Trophoblast cell (in vitro differentiated cells and primary cell): ENCODE results near the gene CACNA1I.

ENCODE experiments used
- DNase-seq, 2 donors: peaks; one replicate each; pipeline ENCODE4 v3.0.0-alpha.2; 2016
- H2AFZ ChIP-seq: 2 replicates; pipeline ENCODE4 v1.6.1; 2013; ENCODE audit warnings: low read length, moderate library complexity, mild to moderate bottlenecking; ENCODE audit not compliant: insufficient read depth, poor library complexity
- H2AK5ac ChIP-seq: 2 replicates; pipeline ENCODE4 v1.6.1; 2013; ENCODE audit warnings: mild to moderate bottlenecking, low read length
- H2BK120ac ChIP-seq: 2 replicates; pipeline ENCODE4 v1.6.1; 2013; ENCODE audit warnings: low read length, mild to moderate bottlenecking, moderate library complexity; ENCODE audit not compliant: insufficient read depth, poor library complexity
- H2BK12ac ChIP-seq: 2 replicates; pipeline ENCODE4 v1.6.1; 2013; ENCODE audit warnings: mild to moderate bottlenecking, low read length, moderate library complexity
- H2BK5ac ChIP-seq: 2 replicates; pipeline ENCODE4 v1.6.1; 2013; ENCODE audit warnings: low read length, low read depth, moderate library complexity, mild to moderate bottlenecking; ENCODE audit not compliant: poor library complexity
- H3K14ac ChIP-seq: 2 replicates; pipeline ENCODE4 v1.6.1; 2013; ENCODE audit warnings: mild to moderate bottlenecking, low read length
- H3K18ac ChIP-seq: 2 replicates; pipeline ENCODE4 v1.6.1; 2013; ENCODE audit warnings: mild to moderate bottlenecking, low read length
- H3K23ac ChIP-seq: 2 replicates; pipeline ENCODE4 v1.6.1; 2013; ENCODE audit warnings: low read length
- H3K27ac ChIP-seq: 2 replicates; pipeline ENCODE4 v1.5.1; 2013; ENCODE audit warnings: low read depth, mild to moderate bottlenecking, inconsistent platforms, low read length, moderate library complexity
- H3K27me3 ChIP-seq: 2 replicates; pipeline ENCODE4 v1.6.1; 2013; ENCODE audit warnings: inconsistent platforms, mild to moderate bottlenecking, low read length, moderate library complexity; ENCODE audit not compliant: insufficient read depth
- H3K36me3 ChIP-seq, 2 experiments: 1 replicate in 1 of 2; 2 replicates in 1 of 2; pipeline ENCODE4 v1.6.1; 2013; ENCODE audit warnings: low read length in 2 of 2, mild to moderate bottlenecking in 2 of 2, moderate library complexity in 1 of 2; ENCODE audit not compliant: insufficient read depth in 2 of 2, control insufficient read depth in 1 of 2
- H3K4ac ChIP-seq: 2 replicates; pipeline ENCODE4 v1.6.1; 2013; ENCODE audit warnings: low read depth, mild to moderate bottlenecking, low read length, moderate library complexity
- H3K4me1 ChIP-seq, 2 experiments: 1 replicate in 1 of 2; 2 replicates in 1 of 2; pipeline ENCODE4 v1.6.1; 2013; ENCODE audit warnings: low read length in 2 of 2, mild to moderate bottlenecking in 2 of 2, moderate library complexity in 1 of 2; ENCODE audit not compliant: insufficient read depth in 2 of 2, control insufficient read depth in 1 of 2
- H3K4me2 ChIP-seq: 2 replicates; pipeline ENCODE4 v1.6.1; 2013; ENCODE audit warnings: inconsistent platforms, mild to moderate bottlenecking, low read length, moderate library complexity
- H3K4me3 ChIP-seq: 2 replicates; pipeline ENCODE4 v1.5.1; 2013; ENCODE audit warnings: mild to moderate bottlenecking, low read depth, low read length, inconsistent platforms
- H3K79me1 ChIP-seq: one replicate; pipeline ENCODE4 v1.6.1; 2013; ENCODE audit warnings: low read length
- H3K79me2 ChIP-seq: 2 replicates; pipeline ENCODE4 v1.6.1; 2013; ENCODE audit warnings: low read length, mild to moderate bottlenecking; ENCODE audit not compliant: control insufficient read depth, insufficient read depth, poor library complexity
- H3K9ac ChIP-seq: 2 replicates; pipeline ENCODE4 v1.6.1; 2013; ENCODE audit warnings: mild to moderate bottlenecking, low read length
- H3K9me3 ChIP-seq: 2 replicates; pipeline ENCODE4 v1.6.1; 2013; ENCODE audit warnings: low read depth, mild to moderate bottlenecking, control low read depth, inconsistent platforms, low read length; ENCODE audit not compliant: insufficient read depth
- H4K12ac ChIP-seq: 2 replicates; pipeline ENCODE4 v1.6.1; 2013; ENCODE audit warnings: low read depth, mild to moderate bottlenecking, low read length, moderate library complexity
- H4K8ac ChIP-seq: 2 replicates; pipeline ENCODE4 v1.6.1; 2013; ENCODE audit warnings: low read depth, mild to moderate bottlenecking, low read length, moderate library complexity
- H4K91ac ChIP-seq: one replicate; pipeline ENCODE4 v1.6.1; 2013; ENCODE audit warnings: low read depth, mild to moderate bottlenecking, low read length, moderate library complexity
- WGBS: extraction: QIAGEN DNeasy Blood & Tissue Kit; methylation state at CpG from one replicate; pipeline ENCODE4 v1.1.7; 2013; ENCODE audit warnings: missing lambda C conversion rate; ENCODE audit not compliant: insufficient read length, insufficient coverage; ENCODE audit errors: extremely low coverage; 5-methylcytosine and 5-hydroxymethylcytosine counted together

Gene CACNA1I

DNA sequence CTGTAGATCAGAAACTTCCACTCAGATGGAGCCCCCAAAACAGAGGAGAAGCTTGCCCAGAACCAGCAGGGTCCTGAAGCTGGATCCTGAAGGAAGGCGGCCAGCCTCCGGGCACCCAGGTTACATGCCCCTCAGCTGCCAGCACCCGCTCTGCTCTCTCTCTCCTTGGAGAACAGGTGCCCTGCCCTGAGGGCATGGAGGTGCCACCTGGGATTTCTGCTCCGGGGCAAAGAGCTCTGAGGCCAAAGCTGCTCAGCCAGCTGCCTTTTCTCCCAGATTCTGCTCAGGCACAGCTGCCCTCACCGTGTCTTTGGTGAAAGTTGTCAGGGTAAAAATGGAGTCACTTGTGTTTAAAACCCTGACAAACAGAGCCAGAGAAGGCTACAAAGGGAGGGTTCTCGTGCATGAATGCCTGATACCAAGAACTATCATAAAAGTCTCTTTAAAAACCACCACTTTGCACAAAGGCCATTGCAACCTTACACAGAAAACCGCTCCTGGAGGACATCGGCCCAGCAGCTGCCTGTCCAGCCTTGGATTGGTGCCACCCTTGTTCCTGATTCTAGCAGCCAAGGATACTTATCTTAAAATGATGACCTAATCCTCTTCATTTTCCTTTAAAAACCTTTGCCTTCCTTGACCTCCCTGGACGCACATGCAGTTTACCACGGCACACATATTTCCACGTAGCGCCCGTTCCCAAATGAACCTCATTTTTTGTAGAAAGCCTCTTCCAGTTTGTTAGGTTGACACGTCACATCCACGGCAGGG, 140.0 kb downstream of the CACNA1I start:
- H3K4me3 ChIP-seq: no peak overlapping the region
- no peak overlapping the region for H2BK5ac ChIP-seq
- H3K23ac ChIP-seq: no peak overlapping the region
- H3K27ac ChIP-seq: no peak overlapping the region
- H4K91ac ChIP-seq: no peak overlapping the region
- H3K14ac ChIP-seq: no peak overlapping the region
- no peaks in the 10 kb centered on the region for H3K27me3 ChIP-seq
- no peak overlapping the region for H3K18ac ChIP-seq
- no peak overlapping the region for H3K4ac ChIP-seq
- no peak overlapping the region for H2AFZ ChIP-seq
- H3K4me2 ChIP-seq: no peak overlapping the region
- H3K9ac ChIP-seq: no peak overlapping the region
- no peak overlapping the region for H2BK120ac ChIP-seq
- no peak overlapping the region for H4K12ac ChIP-seq
- no peak overlapping the region for H4K8ac ChIP-seq
- no peaks in the 10 kb centered on the region for H3K36me3 ChIP-seq
- H2BK12ac ChIP-seq: no peak overlapping the region
- H3K79me2 ChIP-seq: no peaks in the 10 kb centered on the region
- H3K9me3 ChIP-seq: no peaks in the 10 kb centered on the region
- peaks cover 0 to 2% of the 10 kb centered on the region in 2 experiments for H3K4me1 ChIP-seq
- no peaks in the 10 kb centered on the region for H3K79me1 ChIP-seq
- DNase-seq: no peak
- no CpG with 5 or more reads among the region's 15 CpGs for WGBS
- H2AK5ac ChIP-seq: no peak overlapping the region

DNA sequence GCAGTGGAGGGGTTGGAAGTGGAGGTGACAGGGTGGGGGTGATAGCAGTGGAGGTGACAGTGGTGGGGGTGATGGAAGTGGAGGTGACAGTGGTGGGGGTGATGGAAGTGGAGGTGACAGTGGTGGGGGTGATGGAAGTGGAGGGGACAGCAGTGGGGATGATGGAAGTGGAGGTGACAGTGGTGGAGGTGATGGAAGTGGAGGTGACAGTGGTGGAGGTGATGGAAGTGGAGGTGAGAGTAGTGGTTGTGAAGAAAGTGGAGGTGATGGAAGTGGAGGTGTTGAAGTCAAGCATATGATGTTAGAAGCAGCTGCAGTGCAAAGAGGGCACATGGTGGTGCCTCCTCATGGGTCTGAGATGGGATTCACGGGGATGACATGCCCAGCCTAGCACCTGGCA, 141.5 kb downstream of the CACNA1I start:
- H2BK5ac ChIP-seq: no peak overlapping the region
- WGBS: no CpG with 5 or more reads among the region's 1 CpG

DNA sequence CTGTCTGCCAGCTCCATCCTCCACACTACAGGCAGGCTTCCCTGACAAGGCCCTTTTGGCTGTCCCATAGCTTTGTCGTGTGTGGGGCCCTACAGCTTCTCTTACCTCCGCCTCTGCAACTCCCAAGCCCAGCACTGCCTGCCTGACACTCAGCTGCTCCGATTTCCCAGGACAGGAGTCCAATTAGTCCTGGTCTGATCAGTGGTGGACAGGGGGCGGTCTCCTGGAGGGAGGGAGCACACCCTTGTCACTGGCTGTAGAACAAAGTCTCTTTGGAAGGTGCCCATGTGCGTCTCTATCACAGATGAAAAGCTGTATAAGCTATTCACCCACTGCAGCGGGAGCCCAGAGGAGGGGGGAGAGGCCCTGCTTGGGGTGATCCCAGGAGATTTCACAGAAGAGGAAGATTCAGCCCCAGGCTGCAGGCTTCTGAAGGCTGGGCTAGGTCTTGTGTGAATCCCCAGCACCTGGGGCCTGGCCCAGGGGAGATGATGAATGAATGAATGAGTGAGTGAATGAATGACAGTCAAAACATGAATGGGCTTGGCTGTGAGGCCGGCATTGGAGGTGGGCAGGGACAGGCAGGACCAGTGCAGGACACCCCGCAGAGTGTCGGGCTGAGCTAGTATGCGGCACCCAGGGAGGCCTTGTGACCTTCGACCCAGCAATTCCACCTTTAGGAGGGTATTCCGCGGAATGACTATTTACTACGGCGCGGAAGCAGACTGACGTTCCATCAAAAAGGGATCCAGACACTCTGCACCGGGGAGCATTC, 142.4 kb downstream of the CACNA1I start:
- no CpG with 5 or more reads among the region's 18 CpGs for WGBS
- H3K9me3 ChIP-seq: no peaks in the 10 kb centered on the region
- no peak overlapping the region for H4K91ac ChIP-seq
- no peak overlapping the region for H3K14ac ChIP-seq
- no peak overlapping the region for H4K8ac ChIP-seq
- no peak overlapping the region for H2BK120ac ChIP-seq
- no peak overlapping the region for H3K9ac ChIP-seq
- no peak overlapping the region for H2BK5ac ChIP-seq
- H3K18ac ChIP-seq: no peak overlapping the region
- no peaks in the 10 kb centered on the region for H3K79me2 ChIP-seq
- no peaks in the 10 kb centered on the region for H3K27me3 ChIP-seq
- H2AK5ac ChIP-seq: no peak overlapping the region
- H2AFZ ChIP-seq: no peak overlapping the region
- H3K4me3 ChIP-seq: no peak overlapping the region
- DNase-seq: no peak
- no peak overlapping the region for H2BK12ac ChIP-seq
- no peak overlapping the region for H3K4ac ChIP-seq
- H3K79me1 ChIP-seq: no peaks in the 10 kb centered on the region
- no peak overlapping the region for H3K4me2 ChIP-seq
- H3K23ac ChIP-seq: no peak overlapping the region
- no peak overlapping the region for H3K27ac ChIP-seq
- H3K4me1 ChIP-seq: peaks cover 0 to 2% of the 10 kb centered on the region in 2 experiments
- no peaks in the 10 kb centered on the region for H3K36me3 ChIP-seq
- no peak overlapping the region for H4K12ac ChIP-seq

More for the DNA sequence above, 141.5 kb downstream of the CACNA1I start:
- Histone ChIP-seq H3K9me3 (no peaks in the 10 kb centered on the region), H3K36me3 (no peaks in the 10 kb centered on the region), H2BK12ac (no peak overlapping the region), H3K4me3 (no peak overlapping the region), H3K27me3 (no peaks in the 10 kb centered on the region), H3K4me2 (no peak overlapping the region), H2AFZ (no peak overlapping the region), H3K79me1 (no peaks in the 10 kb centered on the region), H2AK5ac (no peak overlapping the region), H3K23ac (no peak overlapping the region), H3K14ac (no peak overlapping the region), H3K79me2 (no peaks in the 10 kb centered on the region), H2BK120ac (no peak overlapping the region), H3K18ac (no peak overlapping the region), H4K8ac (no peak overlapping the region), H3K4me1 (peaks cover 0 to 2% of the 10 kb centered on the region in 2 experiments), H3K9ac (no peak overlapping the region), H3K27ac (no peak overlapping the region), H4K12ac (no peak overlapping the region), H3K4ac (no peak overlapping the region), H4K91ac (no peak overlapping the region)
- DNase-seq: no peak

DNA sequence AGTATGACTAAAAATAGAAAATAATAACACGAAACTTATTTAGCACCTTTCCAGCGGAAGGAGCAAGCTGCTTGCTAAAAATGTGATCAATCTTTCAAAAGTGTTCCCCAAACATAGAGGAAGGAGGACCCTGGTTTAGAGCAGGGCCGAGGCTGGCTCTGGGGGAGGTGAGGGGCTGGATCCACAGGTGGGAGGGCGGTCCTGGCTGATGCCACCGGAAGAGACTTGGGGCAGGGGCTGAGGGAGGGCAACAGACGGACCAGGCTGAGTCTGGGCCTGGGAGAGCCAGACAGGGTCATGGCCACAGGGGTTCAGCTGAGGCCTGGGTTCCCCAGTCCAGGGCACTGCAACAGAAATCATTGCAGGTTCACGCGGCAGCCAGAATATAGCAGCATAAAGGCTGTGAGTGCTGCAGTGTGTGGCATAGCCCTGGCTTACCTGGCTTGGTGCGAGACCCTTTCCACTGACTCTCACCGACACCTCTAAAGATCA, 143.3 kb downstream of the CACNA1I start:
- H2AFZ ChIP-seq: no peak overlapping the region
- no CpG with 5 or more reads among the region's 10 CpGs for WGBS

More for the DNA sequence above, 143.3 kb downstream of the CACNA1I start:
- Histone ChIP-seq H4K12ac (no peak overlapping the region), H3K14ac (no peak overlapping the region), H3K36me3 (no peaks in the 10 kb centered on the region), H2AK5ac (no peak overlapping the region), H3K4me2 (no peak overlapping the region), H3K4me3 (no peak overlapping the region), H2BK12ac (no peak overlapping the region), H3K27me3 (no peaks in the 10 kb centered on the region), H3K23ac (no peak overlapping the region), H4K8ac (no peak overlapping the region), H2BK120ac (no peak overlapping the region), H3K27ac (no peak overlapping the region), H3K9ac (no peak overlapping the region), H3K4me1 (peaks cover 0 to 2% of the 10 kb centered on the region in 2 experiments), H3K79me1 (no peaks in the 10 kb centered on the region), H3K9me3 (no peaks in the 10 kb centered on the region), H4K91ac (no peak overlapping the region), H3K18ac (no peak overlapping the region), H3K79me2 (no peaks in the 10 kb centered on the region), H3K4ac (no peak overlapping the region), H2BK5ac (no peak overlapping the region)
- no peak for DNase-seq
